ENCODE results near the gene SRCAP.

Gene SRCAP

DNA sequence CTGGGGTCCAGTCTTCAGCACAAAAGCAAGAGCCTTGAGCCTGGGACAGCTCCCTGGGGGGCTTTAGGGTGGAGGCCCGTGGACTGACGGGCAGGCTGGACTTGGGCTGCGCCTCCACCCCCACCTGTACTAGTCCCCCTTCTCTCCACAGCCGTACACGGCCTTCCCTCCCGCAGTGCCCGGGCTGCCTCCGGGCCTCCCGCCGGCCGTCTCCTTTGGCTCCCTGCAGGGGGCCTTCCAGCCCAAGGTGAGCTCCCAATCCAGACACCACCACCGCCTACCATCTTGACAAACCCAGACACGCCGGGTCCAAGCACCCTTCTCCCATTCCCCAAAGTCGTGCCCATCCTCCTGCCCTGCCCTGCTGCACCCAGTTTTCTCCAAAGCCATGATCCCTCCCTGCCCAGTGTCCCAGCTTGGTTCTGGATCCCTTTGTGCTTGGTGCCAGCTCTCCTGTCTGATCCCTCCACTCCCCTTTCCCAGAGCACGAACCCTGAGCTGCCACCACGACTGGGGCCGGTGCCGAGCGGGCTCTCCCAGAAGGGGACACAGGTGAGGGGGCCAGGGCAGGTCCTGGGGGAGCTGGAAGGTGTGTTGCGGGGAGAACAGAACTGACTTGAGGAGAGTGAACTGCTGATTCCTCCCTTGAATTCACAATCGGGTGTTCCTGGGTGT is 33.7 kb upstream of the SRCAP start:
- no peak overlapping the region for H3K4me3 ChIP-seq (ENCODE audit: low read depth, low read length)
- TF ChIP-seq, protein P1, sequence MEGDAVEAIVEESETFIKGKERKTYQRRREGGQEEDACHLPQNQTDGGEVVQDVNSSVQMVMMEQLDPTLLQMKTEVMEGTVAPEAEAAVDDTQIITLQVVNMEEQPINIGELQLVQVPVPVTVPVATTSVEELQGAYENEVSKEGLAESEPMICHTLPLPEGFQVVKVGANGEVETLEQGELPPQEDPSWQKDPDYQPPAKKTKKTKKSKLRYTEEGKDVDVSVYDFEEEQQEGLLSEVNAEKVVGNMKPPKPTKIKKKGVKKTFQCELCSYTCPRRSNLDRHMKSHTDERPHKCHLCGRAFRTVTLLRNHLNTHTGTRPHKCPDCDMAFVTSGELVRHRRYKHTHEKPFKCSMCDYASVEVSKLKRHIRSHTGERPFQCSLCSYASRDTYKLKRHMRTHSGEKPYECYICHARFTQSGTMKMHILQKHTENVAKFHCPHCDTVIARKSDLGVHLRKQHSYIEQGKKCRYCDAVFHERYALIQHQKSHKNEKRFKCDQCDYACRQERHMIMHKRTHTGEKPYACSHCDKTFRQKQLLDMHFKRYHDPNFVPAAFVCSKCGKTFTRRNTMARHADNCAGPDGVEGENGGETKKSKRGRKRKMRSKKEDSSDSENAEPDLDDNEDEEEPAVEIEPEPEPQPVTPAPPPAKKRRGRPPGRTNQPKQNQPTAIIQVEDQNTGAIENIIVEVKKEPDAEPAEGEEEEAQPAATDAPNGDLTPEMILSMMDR (IDR thresholded peaks at IDR 0.05; ENCODE audit: borderline replicate concordance, insufficient read depth, low read depth, low read length), result no peak

GRCh38 chr16:30665830-30666190 is 33.2 kb upstream of the SRCAP start:
- TF ChIP-seq, protein P1 (IDR thresholded peaks at IDR 0.05; ENCODE audit: borderline replicate concordance, insufficient read depth, low read depth, low read length), result no peak
- H3K4me3 ChIP-seq (ENCODE audit: low read depth, low read length), result no peak overlapping the region

GRCh38 chr16:30666681-30667080 is 32.3 kb upstream of the SRCAP start:
- TF ChIP-seq, protein P1 (IDR thresholded peaks at IDR 0.05; ENCODE audit: borderline replicate concordance, insufficient read depth, low read depth, low read length), result no peak

DNA sequence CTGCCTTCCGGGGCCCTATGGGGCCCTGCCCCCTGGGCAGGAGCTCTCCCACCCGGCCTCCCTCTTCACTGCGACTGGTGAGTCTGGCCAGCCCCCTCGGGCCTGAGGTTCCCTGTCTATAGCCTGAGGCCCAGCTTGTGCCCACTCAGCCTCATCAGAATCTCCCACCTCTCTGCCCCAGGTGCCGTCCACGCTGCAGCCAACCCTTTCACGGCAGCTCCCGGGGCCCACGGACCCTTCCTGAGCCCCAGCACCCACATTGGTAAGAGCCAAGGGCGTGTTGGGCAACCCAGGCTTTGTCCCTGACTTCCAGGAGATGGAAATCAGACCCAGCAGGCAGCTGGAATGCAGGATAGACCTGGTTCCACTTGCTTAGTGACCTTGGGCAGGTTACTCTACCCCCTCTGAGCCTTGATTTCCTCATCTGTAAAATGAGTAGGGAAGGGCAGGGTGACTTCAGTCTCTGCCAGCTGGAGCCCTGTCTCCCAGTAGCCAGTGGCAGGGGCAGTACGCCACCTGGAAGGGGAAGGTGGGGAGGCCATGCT is 31.5 kb upstream of the SRCAP start:
- H3K4me3 ChIP-seq (ENCODE audit: low read depth, low read length), result no peak overlapping the region
- TF ChIP-seq, protein P1 (IDR thresholded peaks at IDR 0.05; ENCODE audit: borderline replicate concordance, insufficient read depth, low read depth, low read length), result no peak

More at GRCh38 chr16:30666681-30667080, 32.3 kb upstream of the SRCAP start:
- H3K4me3 ChIP-seq (ENCODE audit: low read depth, low read length), result no peak overlapping the region

- TF ChIP-seq, protein P1 (IDR thresholded peaks at IDR 0.05; ENCODE audit: borderline replicate concordance, insufficient read depth, low read depth, low read length), result no peak
- no peak overlapping the region for H3K4me3 ChIP-seq (ENCODE audit: low read depth, low read length)
These were observed 30.6 kb upstream of the SRCAP start for GRCh38 chr16:30668393-30668792.

DNA sequence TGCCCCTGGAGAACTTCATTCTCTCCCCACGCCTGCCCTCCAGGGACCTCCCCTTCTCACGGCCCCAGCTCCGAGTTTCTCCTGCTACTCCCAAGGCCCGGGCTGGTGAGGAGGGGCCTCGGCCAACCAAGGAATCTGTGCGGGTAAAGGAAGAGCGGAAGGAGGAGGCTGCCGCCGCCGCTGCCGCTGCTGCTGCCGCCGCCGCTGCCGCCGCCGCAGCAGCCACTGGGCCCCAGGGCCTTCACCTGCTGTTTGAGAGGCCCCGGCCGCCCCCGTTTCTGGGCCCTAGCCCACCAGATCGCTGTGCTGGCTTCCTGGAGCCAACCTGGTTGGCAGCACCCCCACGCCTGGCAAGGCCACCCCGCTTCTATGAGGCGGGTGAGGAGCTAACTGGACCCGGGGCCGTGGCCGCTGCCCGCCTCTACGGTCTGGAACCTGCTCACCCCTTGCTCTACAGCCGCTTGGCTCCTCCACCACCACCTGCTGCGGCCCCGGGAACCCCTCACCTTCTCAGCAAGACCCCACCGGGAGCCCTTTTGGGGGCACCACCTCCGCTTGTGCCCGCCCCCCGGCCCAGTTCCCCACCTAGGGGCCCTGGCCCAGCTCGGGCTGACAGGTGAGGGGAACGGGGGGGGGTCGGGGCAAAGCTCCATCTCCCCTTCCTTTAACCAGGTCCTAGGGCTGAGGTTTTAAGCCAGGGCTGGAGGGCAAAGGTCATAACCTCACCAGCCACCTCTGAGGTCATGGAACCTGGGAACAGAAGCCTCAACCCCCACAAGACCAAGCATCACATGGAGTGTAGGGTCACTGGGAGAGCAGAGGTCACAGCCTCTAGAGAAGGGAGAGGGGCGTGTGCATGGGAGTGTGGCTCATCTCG is 29.7 kb upstream of the SRCAP start:
- no peak overlapping the region for H3K4me3 ChIP-seq (ENCODE audit: low read depth, low read length)
- TF ChIP-seq, protein P1 (IDR thresholded peaks at IDR 0.05; ENCODE audit: borderline replicate concordance, insufficient read depth, low read depth, low read length), result no peak
